Calu3 (cell line): Measurements from ENCODE around the gene PEX6. TPM values are rescaled to one million over a fixed set of nuclear protein-coding genes. Genes with fewer than 3 reads are reported as not detected.

Experiments
- BruUV-seq: library from RNA; stranded (reverse); fragments of 400-500 nt; replicated peaks from 2 replicates; lab custom pipeline; 2021; lab: Mats Ljungman, UMichigan
- CTCF ChIA-PET: fragments of 300-600 bp; sonication (Branson Sonifier 250); formaldehyde crosslinking; loops from one replicate; lab custom pipeline; 2022; ENCODE audit warnings: antibody characterized with exemption; lab: Charles Lee
- DNase-seq: peaks from one replicate; pipeline ENCODE4 v3.0.0; 2022
- H3K27ac Mint-ChIP-seq: one replicate; pipeline ENCODE4 v1.8.0; 2022; ENCODE audit warnings: mixed read lengths; ENCODE audit not compliant: unreplicated experiment
- H3K27me3 Mint-ChIP-seq: one replicate; pipeline ENCODE4 v1.8.0; 2022; ENCODE audit warnings: mixed read lengths; ENCODE audit not compliant: unreplicated experiment
- H3K36me3 Mint-ChIP-seq: one replicate; pipeline ENCODE4 v1.8.0; 2022; ENCODE audit warnings: mild to moderate bottlenecking, moderate library complexity, mixed read lengths; ENCODE audit not compliant: insufficient read depth, unreplicated experiment
- H3K4me1 Mint-ChIP-seq: one replicate; pipeline ENCODE4 v1.8.0; 2022; ENCODE audit warnings: mild to moderate bottlenecking, low read depth, mixed read lengths; ENCODE audit not compliant: unreplicated experiment
- H3K4me3 Mint-ChIP-seq: one replicate; pipeline ENCODE4 v1.8.0; 2022; ENCODE audit warnings: mild to moderate bottlenecking, low read depth, moderate library complexity, mixed read lengths; ENCODE audit not compliant: unreplicated experiment
- H3K9me3 Mint-ChIP-seq: one replicate; pipeline ENCODE4 v1.8.0; 2022; ENCODE audit warnings: low read depth, mixed read lengths; ENCODE audit not compliant: unreplicated experiment
- intact Hi-C: fragments of 100-400 bp; cut with micrococcal nuclease; formaldehyde crosslinking; loops from one replicate; pipeline ENCODE4 v1.10.0; 2022; ENCODE audit not compliant: unreplicated experiment
- total RNA-seq: library from RNA; stranded (reverse); gene quantifications from 2 replicates; pipeline ENCODE4 v1.2.3, GENCODE V29; 2022
- TF ChIP-seq, protein P1 (sequence below): fragments of 200-600 bp; IDR thresholded peaks from one replicate; pipeline ENCODE4 v1.8.0; 2022; ENCODE audit warnings: antibody characterized with exemption; ENCODE audit not compliant: unreplicated experiment

Gene PEX6
- total RNA-seq, 1 experiment from 2014 or later = 27.8 TPM

DNA sequence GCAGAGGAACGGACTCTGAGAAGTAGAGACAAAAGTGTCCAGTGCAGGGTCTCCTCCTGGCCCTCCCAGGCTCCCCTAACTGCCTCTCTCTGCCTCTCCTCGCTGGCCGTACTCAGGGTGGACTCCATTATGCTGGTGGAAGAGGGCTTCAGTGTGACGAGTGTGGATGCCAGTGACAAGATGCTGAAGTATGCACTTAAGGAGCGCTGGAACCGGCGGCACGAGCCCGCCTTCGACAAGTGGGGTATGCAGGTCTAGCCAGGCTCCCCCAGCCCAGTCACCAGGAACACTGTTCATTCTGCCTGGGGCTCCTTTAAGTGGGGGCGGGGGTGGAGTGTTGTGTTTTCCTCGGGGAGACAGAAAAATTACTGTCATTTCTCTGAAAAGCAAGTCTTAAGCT, 16.9 kb downstream of the PEX6 start:
- Mint-ChIP-seq H3K4me3 (no peak overlapping the region), H3K36me3 (peaks cover 34% of the 10 kb centered on the region), H3K27ac (no peak overlapping the region), H3K27me3 (peaks cover 22% of the 10 kb centered on the region), H3K9me3 (no peaks in the 10 kb centered on the region), H3K4me1 (peaks cover 25% of the 10 kb centered on the region)
- TF ChIP-seq, protein P1, sequence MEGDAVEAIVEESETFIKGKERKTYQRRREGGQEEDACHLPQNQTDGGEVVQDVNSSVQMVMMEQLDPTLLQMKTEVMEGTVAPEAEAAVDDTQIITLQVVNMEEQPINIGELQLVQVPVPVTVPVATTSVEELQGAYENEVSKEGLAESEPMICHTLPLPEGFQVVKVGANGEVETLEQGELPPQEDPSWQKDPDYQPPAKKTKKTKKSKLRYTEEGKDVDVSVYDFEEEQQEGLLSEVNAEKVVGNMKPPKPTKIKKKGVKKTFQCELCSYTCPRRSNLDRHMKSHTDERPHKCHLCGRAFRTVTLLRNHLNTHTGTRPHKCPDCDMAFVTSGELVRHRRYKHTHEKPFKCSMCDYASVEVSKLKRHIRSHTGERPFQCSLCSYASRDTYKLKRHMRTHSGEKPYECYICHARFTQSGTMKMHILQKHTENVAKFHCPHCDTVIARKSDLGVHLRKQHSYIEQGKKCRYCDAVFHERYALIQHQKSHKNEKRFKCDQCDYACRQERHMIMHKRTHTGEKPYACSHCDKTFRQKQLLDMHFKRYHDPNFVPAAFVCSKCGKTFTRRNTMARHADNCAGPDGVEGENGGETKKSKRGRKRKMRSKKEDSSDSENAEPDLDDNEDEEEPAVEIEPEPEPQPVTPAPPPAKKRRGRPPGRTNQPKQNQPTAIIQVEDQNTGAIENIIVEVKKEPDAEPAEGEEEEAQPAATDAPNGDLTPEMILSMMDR = no peak
- TSS peak; percentile 24 for BruUV-seq
- no peak for DNase-seq
- intact Hi-C loops = loop anchor here (5.0 kb wide), 1 partner anchor 180 kb away; no protein-coding TSS in a partner anchor
- CTCF ChIA-PET = interaction anchor here (0.7 kb wide), 1 partner anchor 16 kb away, joined by 4 read pairs; no protein-coding TSS in a partner anchor

DNA sequence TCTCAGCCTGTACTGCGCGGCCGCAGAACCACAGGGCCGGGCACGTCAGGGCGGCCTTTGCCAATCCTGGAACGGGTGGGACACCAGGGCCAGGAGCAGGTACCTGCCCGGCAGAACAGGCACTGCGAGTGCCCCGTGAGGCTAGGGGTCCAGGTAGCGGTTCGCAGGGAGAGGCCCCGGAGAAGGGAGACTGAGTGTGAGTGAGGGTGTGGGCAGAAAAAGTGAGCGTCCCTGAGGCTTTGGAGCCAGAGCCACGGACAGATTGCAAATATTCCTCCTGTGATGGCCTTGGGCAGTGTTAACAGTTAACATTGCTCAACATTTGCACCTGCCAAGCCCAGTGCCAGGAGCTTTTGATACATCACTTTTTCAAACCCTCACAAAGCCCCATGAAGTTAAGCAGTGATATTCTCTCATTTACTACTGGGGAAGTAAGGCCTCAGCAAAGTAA, 17.9 kb downstream of the PEX6 start:
- peaks cover 25% of the 10 kb centered on the region for H3K4me1 Mint-ChIP-seq
- TF ChIP-seq, protein P1 = no peak
- H3K27ac Mint-ChIP-seq = peak overlapping the region; percentile 77
- peaks cover 22% of the 10 kb centered on the region for H3K27me3 Mint-ChIP-seq
- peaks cover 34% of the 10 kb centered on the region for H3K36me3 Mint-ChIP-seq
- BruUV-seq = no TSS peak
- DNase-seq = no peak
- H3K4me3 Mint-ChIP-seq = peak overlapping the region; percentile 98
- no peaks in the 10 kb centered on the region for H3K9me3 Mint-ChIP-seq
- CTCF ChIA-PET = interaction anchor here (0.7 to 1.4 kb wide), 3 partner anchors 23 to 161 kb away, joined by 3 to 5 read pairs (median 4); partner anchors contain the start of gene PPP2R5D
- intact Hi-C loops = loop anchor here (5.0 kb wide), 1 partner anchor 181 kb away; no protein-coding TSS in a partner anchor

DNA sequence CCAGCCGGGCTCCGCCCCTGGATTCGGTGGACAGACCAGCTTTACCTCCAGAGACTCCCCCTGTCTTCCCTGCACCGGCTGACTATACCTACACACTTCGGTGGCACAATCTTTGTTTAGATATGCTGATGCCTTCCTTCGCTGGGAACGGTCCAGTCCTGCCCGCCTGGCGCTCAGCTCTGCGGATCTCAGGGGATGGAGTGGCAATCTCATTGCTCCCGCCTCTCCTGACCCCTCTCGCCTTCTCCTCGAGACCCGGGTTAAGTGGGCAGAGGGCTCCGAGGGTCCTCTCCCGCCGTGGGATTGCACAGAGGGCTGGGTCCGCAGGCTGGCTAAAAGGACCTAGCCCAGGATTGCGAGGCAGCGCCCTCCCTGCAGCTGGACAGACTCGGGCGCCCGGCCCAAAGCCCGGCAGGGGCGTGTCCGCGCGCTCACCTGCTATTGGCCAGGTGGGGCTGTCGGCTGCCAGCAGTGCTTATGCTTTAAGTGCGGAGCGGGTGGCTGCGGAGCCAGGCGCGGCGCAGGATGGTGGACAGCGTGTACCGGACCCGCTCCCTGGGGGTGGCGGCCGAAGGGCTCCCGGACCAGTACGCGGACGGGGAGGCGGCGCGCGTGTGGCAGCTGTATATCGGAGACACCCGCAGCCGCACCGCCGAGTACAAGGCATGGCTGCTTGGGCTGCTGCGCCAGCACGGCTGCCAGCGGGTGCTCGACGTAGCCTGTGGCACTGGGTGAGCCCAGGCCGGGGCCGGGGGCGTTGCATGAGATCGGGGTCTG, 18.6 kb downstream of the PEX6 start, which contains the start of gene GNMT:
GNMT (plus strand) TSS at position 512 of the 777 bp plus-strand sequence; CDS start at position 526, 14 bp downstream.
- peak within 1 kb of the TSS; percentile 77 for H3K27ac Mint-ChIP-seq
- H3K36me3 Mint-ChIP-seq = peaks cover 34% of the 10 kb centered on the region
- intact Hi-C loops = loop anchor here (5.0 kb wide), 1 partner anchor 182 kb away; no protein-coding TSS in a partner anchor
- peaks cover 25% of the 10 kb centered on the region for H3K4me1 Mint-ChIP-seq
- peaks cover 22% of the 10 kb centered on the region for H3K27me3 Mint-ChIP-seq
- peak within 1 kb of the TSS; percentile 98 for H3K4me3 Mint-ChIP-seq
- no peaks in the 10 kb centered on the region for H3K9me3 Mint-ChIP-seq
- TF ChIP-seq, protein P1 = no peak
- BruUV-seq = no TSS peak
- peak; percentile 90 for DNase-seq
- CTCF ChIA-PET = interaction anchor here (0.6 to 1.4 kb wide), 6 partner anchors 19 to 652 kb away, joined by 3 to 8 read pairs (median 4); partner anchors contain the start of genes PEX6 and PPP2R5D

DNA sequence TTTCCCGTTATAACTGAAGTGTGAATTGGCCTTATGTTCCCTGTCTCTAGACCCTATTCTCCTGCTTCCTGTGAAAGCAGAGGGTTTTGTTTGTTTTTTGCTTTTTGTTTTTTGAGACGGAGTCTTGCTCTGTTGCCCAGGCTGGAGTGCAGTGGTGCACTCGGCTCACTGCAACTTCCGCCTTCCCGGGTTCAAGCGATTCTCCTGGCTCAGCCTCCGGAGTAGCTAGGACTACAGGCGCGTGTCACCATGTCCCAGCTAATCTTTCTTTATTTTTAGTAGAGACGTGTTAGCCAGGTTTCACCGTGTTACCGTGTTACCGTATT, 19.1 kb downstream of the PEX6 start:
- CTCF ChIA-PET = interaction anchor here (1.0 to 1.4 kb wide), 3 partner anchors 19 to 30 kb away, joined by 3 to 8 read pairs (median 5); partner anchors contain the start of genes PEX6 and PPP2R5D
- intact Hi-C loops = loop anchor here (5.0 kb wide), 1 partner anchor 182 kb away; no protein-coding TSS in a partner anchor
- no TSS peak for BruUV-seq
- peaks cover 34% of the 10 kb centered on the region for H3K36me3 Mint-ChIP-seq
- H3K9me3 Mint-ChIP-seq = no peaks in the 10 kb centered on the region
- peak overlapping the region; percentile 77 for H3K27ac Mint-ChIP-seq
- no peak for DNase-seq
- peaks cover 26% of the 10 kb centered on the region for H3K4me1 Mint-ChIP-seq
- H3K4me3 Mint-ChIP-seq = peak overlapping the region; percentile 98
- peaks cover 22% of the 10 kb centered on the region for H3K27me3 Mint-ChIP-seq
- TF ChIP-seq, protein P1 = no peak
